ENCODE data around the gene CDCA8.

CDCA8 gene

GRCh38 chr1:37692078-37692833, at the start of gene CDCA8:
CDCA8 (plus strand) TSS chr1:37692516; CDS start chr1:37692691, 175 bp downstream.
- TF ChIP-seq, protein P1, sequence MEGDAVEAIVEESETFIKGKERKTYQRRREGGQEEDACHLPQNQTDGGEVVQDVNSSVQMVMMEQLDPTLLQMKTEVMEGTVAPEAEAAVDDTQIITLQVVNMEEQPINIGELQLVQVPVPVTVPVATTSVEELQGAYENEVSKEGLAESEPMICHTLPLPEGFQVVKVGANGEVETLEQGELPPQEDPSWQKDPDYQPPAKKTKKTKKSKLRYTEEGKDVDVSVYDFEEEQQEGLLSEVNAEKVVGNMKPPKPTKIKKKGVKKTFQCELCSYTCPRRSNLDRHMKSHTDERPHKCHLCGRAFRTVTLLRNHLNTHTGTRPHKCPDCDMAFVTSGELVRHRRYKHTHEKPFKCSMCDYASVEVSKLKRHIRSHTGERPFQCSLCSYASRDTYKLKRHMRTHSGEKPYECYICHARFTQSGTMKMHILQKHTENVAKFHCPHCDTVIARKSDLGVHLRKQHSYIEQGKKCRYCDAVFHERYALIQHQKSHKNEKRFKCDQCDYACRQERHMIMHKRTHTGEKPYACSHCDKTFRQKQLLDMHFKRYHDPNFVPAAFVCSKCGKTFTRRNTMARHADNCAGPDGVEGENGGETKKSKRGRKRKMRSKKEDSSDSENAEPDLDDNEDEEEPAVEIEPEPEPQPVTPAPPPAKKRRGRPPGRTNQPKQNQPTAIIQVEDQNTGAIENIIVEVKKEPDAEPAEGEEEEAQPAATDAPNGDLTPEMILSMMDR (IDR thresholded peaks at IDR 0.05; ENCODE audit: low read depth, low read length) = peak; percentile 54
- peak; percentile 98 for DNase-seq (ENCODE audit: low read depth in 2 of 2)

GRCh38 chr1:37647281-37647680, 45.0 kb upstream of the CDCA8 start:
- TF ChIP-seq, protein P1 (IDR thresholded peaks at IDR 0.05; ENCODE audit: low read depth, low read length) = no peak
- no peak for DNase-seq (ENCODE audit: low read depth in 2 of 2)
- H3K4me3 ChIP-seq (replicated peaks in 1 of 2; ENCODE audit: low read depth in 2 of 2, low read length in 2 of 2) = no peak overlapping the region

More at GRCh38 chr1:37692078-37692833, at the start of gene CDCA8:
- peak within 1 kb of the TSS; percentile 98 for H3K4me3 ChIP-seq (replicated peaks in 1 of 2; ENCODE audit: low read depth in 2 of 2, low read length in 2 of 2)

- H3K4me3 ChIP-seq (replicated peaks in 1 of 2; ENCODE audit: low read depth in 2 of 2, low read length in 2 of 2) = no peak overlapping the region
- TF ChIP-seq, protein P1 (IDR thresholded peaks at IDR 0.05; ENCODE audit: low read depth, low read length) = no peak
- DNase-seq (ENCODE audit: low read depth in 2 of 2) = no peak
Observed at GRCh38 chr1:37650173-37650572, 42.1 kb upstream of the CDCA8 start.

- DNase-seq (ENCODE audit: low read depth in 2 of 2) = no peak
- TF ChIP-seq, protein P1 (IDR thresholded peaks at IDR 0.05; ENCODE audit: low read depth, low read length) = no peak
Observed at GRCh38 chr1:37650721-37651120, 41.6 kb upstream of the CDCA8 start.

GRCh38 chr1:37651803-37652202, 40.5 kb upstream of the CDCA8 start:
- TF ChIP-seq, protein P1 (IDR thresholded peaks at IDR 0.05; ENCODE audit: low read depth, low read length) = no peak
- no peak overlapping the region for H3K4me3 ChIP-seq (replicated peaks in 1 of 2; ENCODE audit: low read depth in 2 of 2, low read length in 2 of 2)
- DNase-seq (ENCODE audit: low read depth in 2 of 2) = no peak

More at GRCh38 chr1:37650721-37651120, 41.6 kb upstream of the CDCA8 start:
- no peak overlapping the region for H3K4me3 ChIP-seq (replicated peaks in 1 of 2; ENCODE audit: low read depth in 2 of 2, low read length in 2 of 2)

GRCh38 chr1:37652976-37653375, 39.3 kb upstream of the CDCA8 start:
- no peak overlapping the region for H3K4me3 ChIP-seq (replicated peaks in 1 of 2; ENCODE audit: low read depth in 2 of 2, low read length in 2 of 2)
- no peak for DNase-seq (ENCODE audit: low read depth in 2 of 2)
- TF ChIP-seq, protein P1 (IDR thresholded peaks at IDR 0.05; ENCODE audit: low read depth, low read length) = no peak

All from cardiac fibroblast (primary cell).